HepG2 (cell line): ENCODE measurements around the gene ESR1. TPM values are rescaled to one million over a fixed set of nuclear protein-coding genes. Genes with fewer than 3 reads are reported as not detected.

Experiments used
- ATAC-seq: fragments of 200-7000 bp; cut with Tn5 transposase; 3 replicates; pipeline ENCODE4 v1.9.1; 2020; ENCODE audit warnings: mild to moderate bottlenecking, moderate library complexity
- BruUV-seq: library from RNA; stranded (reverse); fragments of 400-500 nt; replicated peaks from 2 replicates; lab custom pipeline; 2021; lab: Mats Ljungman, UMichigan
- CTCF ChIA-PET: fragments of 300-600 bp; formaldehyde crosslinking; extraction: SDS; loops from one replicate; lab custom pipeline; 2021; ENCODE audit warnings: low total read pairs, inconsistent platforms, low intra/inter-chr PET ratio; lab: Yijun Ruan, JAX
- POLR2A ChIA-PET: fragments of 350-600 bp; sonication (Branson Sonifier 250); formaldehyde crosslinking; loops from one replicate; lab custom pipeline; 2020; ENCODE audit warnings: antibody characterized with exemption, inconsistent platforms; lab: Yijun Ruan, JAX
- DNase-seq: peaks from one replicate; pipeline ENCODE4 v3.0.0-alpha.2; 2015; ENCODE audit warnings: low spot score
- FAIRE-seq: peaks from 3 replicates; lab custom pipeline; 2011; peaks lifted over from hg19 to GRCh38; lab: Jason Lieb, UNC
- H2AFZ ChIP-seq: one replicate; pipeline ENCODE4 v1.6.1; 2011; ENCODE audit warnings: low read length, inconsistent platforms
- H3K27ac ChIP-seq: fragments of 300-600 bp; 3 replicates; pipeline ENCODE4 v1.8.0; 2011; ENCODE audit warnings: mixed run types, mild to moderate bottlenecking, mixed read lengths, low read length, inconsistent platforms; ENCODE audit not compliant: insufficient read depth; ENCODE audit errors: extremely low read length
- H3K27me3 ChIP-seq, 2 experiments: fragments of 200-600 bp in 1 of 2; 2 replicates in 1 of 2; 3 replicates in 1 of 2; pipeline versions ENCODE4 v1.6.0 to v1.8.0; 2011; ENCODE audit warnings: low read length in 2 of 2, mild to moderate bottlenecking in 2 of 2, moderate library complexity in 2 of 2, inconsistent platforms in 1 of 2; ENCODE audit not compliant: insufficient read depth in 2 of 2, control insufficient read depth in 1 of 2
- H3K36me3 ChIP-seq, 2 experiments: fragments of 200-600 bp in 1 of 2; replicated peaks in 1 of 2; 2 replicates in 1 of 2; 3 replicates in 1 of 2; pipeline versions ENCODE4 v1.5.1 to v1.8.0; 2011; ENCODE audit warnings: low read length in 2 of 2, inconsistent platforms in 1 of 2; ENCODE audit not compliant: insufficient read depth in 2 of 2, control insufficient read depth in 1 of 2
- H3K4me1 ChIP-seq: 2 replicates; pipeline ENCODE4 v1.5.1; 2012; ENCODE audit warnings: low read length, inconsistent platforms; ENCODE audit not compliant: insufficient read depth
- H3K4me2 ChIP-seq: 2 replicates; pipeline ENCODE4 v1.6.0; 2011; ENCODE audit warnings: low read depth, low read length, inconsistent platforms
- H3K4me3 ChIP-seq, 3 experiments: fragments of 200-600 bp in 1 of 3; sonication (generic), shearing (Covaris generic) in 1 of 3; replicated peaks in 1 of 3; 2 replicates each; pipeline ENCODE4 v1.5.1; 2011 to 2016; ENCODE audit warnings: low read length in 3 of 3, inconsistent platforms in 2 of 3, low read depth in 2 of 3, mild to moderate bottlenecking in 2 of 3, control low read depth in 1 of 3, mixed read lengths in 1 of 3; ENCODE audit not compliant: insufficient read depth in 1 of 3
- H3K79me2 ChIP-seq: one replicate; pipeline ENCODE4 v1.6.1; 2011; ENCODE audit warnings: low read length, inconsistent platforms; ENCODE audit not compliant: insufficient read depth
- H3K9ac ChIP-seq: 2 replicates; pipeline ENCODE4 v1.6.0; 2011; ENCODE audit warnings: mild to moderate bottlenecking, low read depth, low read length, inconsistent platforms; ENCODE audit not compliant: insufficient read depth
- H3K9me3 ChIP-seq: 2 replicates; pipeline ENCODE4 v1.5.1; 2012; ENCODE audit warnings: mild to moderate bottlenecking, low read length
- H4K20me1 ChIP-seq: 2 replicates; pipeline ENCODE4 v1.6.0; 2011; ENCODE audit warnings: inconsistent platforms, mild to moderate bottlenecking, low read length, moderate library complexity; ENCODE audit not compliant: insufficient read depth
- FLYWCH1 ChIP-seq: sonication (generic); formaldehyde crosslinking; IDR thresholded peaks from 2 replicates; pipeline ENCODE4 v1.8.1; 2023; ENCODE audit warnings: mild to moderate bottlenecking, missing genetic modification reagents
- GATA4 ChIP-seq: sonication (generic); IDR thresholded peaks from 2 replicates; pipeline ENCODE4 v1.6.1; 2016; ENCODE audit warnings: antibody characterized with exemption, low read depth, borderline replicate concordance
- GLI4 ChIP-seq: sonication (generic); formaldehyde crosslinking; IDR thresholded peaks from 2 replicates; pipeline ENCODE4 v1.5.1; 2020; ENCODE audit warnings: missing genetic modification reagents, mild to moderate bottlenecking, moderate library complexity, borderline replicate concordance
- MZF1 ChIP-seq: sonication (generic); formaldehyde crosslinking; IDR thresholded peaks from 2 replicates; pipeline ENCODE4 v1.8.1; 2023; ENCODE audit warnings: mild to moderate bottlenecking, missing genetic modification reagents, borderline replicate concordance
- NRL ChIP-seq: sonication (generic); formaldehyde crosslinking; IDR thresholded peaks from 2 replicates; pipeline ENCODE4 v1.5.0; 2020; ENCODE audit warnings: missing genetic modification reagents, mild to moderate bottlenecking, moderate library complexity, borderline replicate concordance
- RFX1 ChIP-seq: fragments of 450-650 bp; IDR thresholded peaks from 2 replicates; pipeline ENCODE4 v1.6.1; 2017
- SCMH1 ChIP-seq: sonication (generic); formaldehyde crosslinking; IDR thresholded peaks from 2 replicates; pipeline ENCODE4 v1.9.0; 2021; ENCODE audit warnings: missing genetic modification reagents, mild to moderate bottlenecking, borderline replicate concordance
- TARDBP ChIP-seq: sonication (generic); formaldehyde crosslinking; IDR thresholded peaks from 2 replicates; pipeline ENCODE4 v1.8.0; 2022; ENCODE audit warnings: mild to moderate bottlenecking, missing genetic modification reagents
- ZFX ChIP-seq: sonication (generic); formaldehyde crosslinking; IDR thresholded peaks from 2 replicates; pipeline ENCODE4 v1.4.0; 2020; ENCODE audit warnings: mild to moderate bottlenecking, low read depth, missing genetic modification reagents, moderate library complexity
- ZFY ChIP-seq: sonication (generic); formaldehyde crosslinking; IDR thresholded peaks from 2 replicates; pipeline ENCODE4 v1.4.0; 2020; ENCODE audit warnings: missing genetic modification reagents
- ZNF446 ChIP-seq: sonication (generic); formaldehyde crosslinking; IDR thresholded peaks from 2 replicates; pipeline ENCODE4 v1.5.0; 2020; ENCODE audit warnings: mild to moderate bottlenecking, missing genetic modification reagents
- WGBS: methylation state at CpG from one replicate; pipeline ENCODE4 v1.1.6; 2017; ENCODE audit warnings: low lambda C conversion rate; 5-methylcytosine and 5-hydroxymethylcytosine counted together
- in situ Hi-C: cut with HindIII; loops from 2 replicates; pipeline ENCODE4 v1.10.0; 2017; ENCODE audit warnings: low pct_unique_long_range_greater_than_20kb; ENCODE audit not compliant: extremely low pct_ligation_motif_present
- intact Hi-C: fragments of 100-400 bp; cut with micrococcal nuclease; formaldehyde crosslinking; loops from one replicate; pipeline ENCODE4 v1.10.0; 2022; ENCODE audit not compliant: unreplicated experiment
- polyA plus RNA-seq, 8 experiments: library from polyadenylated mRNA; depleted of rRNA in 3 of 8; stranded (reverse) in 7 of 8; unstranded in 1 of 8; fragments of >200 nt; fragmentation: Illumina TruSeq in 4 of 8; extraction: Trizol in 4 of 8; gene quantifications; 2 replicates each; pipeline versions ENCODE4 v1.2.1 to v1.2.3, GENCODE V29; 2011 to 2016; ENCODE audit warnings: low read depth in 4 of 8, missing spikeins in 1 of 8, mixed read lengths in 1 of 8; ENCODE audit not compliant: insufficient read depth in 1 of 8
- total RNA-seq, 5 experiments: library from RNA; depleted of rRNA; stranded (reverse); fragments of >200 nt; fragmentation: Illumina TruSeq; extraction: Trizol; gene quantifications; 2 replicates each; pipeline ENCODE4 v1.2.3, GENCODE V29; 2016; ENCODE audit warnings: low read depth in 1 of 5
- TF ChIP-seq, protein P1 (sequence below): fragments of 450-650 bp; IDR thresholded peaks from 2 replicates; pipeline ENCODE4 v1.6.1; 2017
- TF ChIP-seq, protein P2 (sequence below): sonication (generic); formaldehyde crosslinking; conservative IDR thresholded peaks from 2 replicates; pipeline ENCODE4 v1.8.0; 2022; ENCODE audit warnings: mild to moderate bottlenecking, moderate library complexity, missing genetic modification reagents
- TF ChIP-seq, protein P3 (sequence below): sonication (generic); formaldehyde crosslinking; IDR thresholded peaks from 2 replicates; pipeline ENCODE4 v1.4.0; 2020; ENCODE audit warnings: missing genetic modification reagents, mild to moderate bottlenecking, borderline replicate concordance

ESR1 gene
- total and polyA plus RNA-seq, 2 of the 13 experiments (the other 11 are each of a cell fraction or from before 2014, with no cell fraction given): not detected

DNA sequence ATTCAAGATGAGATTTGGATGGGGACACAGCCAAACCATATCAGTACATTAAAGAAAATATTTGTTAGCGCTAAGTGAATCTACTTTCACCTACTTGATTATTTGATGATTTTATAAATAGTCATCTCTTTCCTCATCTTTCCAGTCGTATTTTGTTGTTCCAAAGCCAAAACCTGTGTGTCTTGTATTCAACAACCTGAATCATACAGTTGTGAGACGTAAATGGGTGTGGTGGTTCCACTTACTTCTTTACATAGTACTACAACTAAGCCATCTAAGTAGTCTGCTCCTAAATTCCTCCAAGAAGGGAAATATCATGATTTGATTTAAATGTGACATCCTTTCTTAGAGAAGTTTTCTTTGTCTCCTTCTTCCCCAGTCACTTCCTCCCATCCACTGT lies 132.8 kb downstream of the ESR1 start (continued):
- TF ChIP-seq, protein P1, sequence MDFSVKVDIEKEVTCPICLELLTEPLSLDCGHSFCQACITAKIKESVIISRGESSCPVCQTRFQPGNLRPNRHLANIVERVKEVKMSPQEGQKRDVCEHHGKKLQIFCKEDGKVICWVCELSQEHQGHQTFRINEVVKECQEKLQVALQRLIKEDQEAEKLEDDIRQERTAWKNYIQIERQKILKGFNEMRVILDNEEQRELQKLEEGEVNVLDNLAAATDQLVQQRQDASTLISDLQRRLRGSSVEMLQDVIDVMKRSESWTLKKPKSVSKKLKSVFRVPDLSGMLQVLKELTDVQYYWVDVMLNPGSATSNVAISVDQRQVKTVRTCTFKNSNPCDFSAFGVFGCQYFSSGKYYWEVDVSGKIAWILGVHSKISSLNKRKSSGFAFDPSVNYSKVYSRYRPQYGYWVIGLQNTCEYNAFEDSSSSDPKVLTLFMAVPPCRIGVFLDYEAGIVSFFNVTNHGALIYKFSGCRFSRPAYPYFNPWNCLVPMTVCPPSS: no peak
- TF ChIP-seq, protein P2, sequence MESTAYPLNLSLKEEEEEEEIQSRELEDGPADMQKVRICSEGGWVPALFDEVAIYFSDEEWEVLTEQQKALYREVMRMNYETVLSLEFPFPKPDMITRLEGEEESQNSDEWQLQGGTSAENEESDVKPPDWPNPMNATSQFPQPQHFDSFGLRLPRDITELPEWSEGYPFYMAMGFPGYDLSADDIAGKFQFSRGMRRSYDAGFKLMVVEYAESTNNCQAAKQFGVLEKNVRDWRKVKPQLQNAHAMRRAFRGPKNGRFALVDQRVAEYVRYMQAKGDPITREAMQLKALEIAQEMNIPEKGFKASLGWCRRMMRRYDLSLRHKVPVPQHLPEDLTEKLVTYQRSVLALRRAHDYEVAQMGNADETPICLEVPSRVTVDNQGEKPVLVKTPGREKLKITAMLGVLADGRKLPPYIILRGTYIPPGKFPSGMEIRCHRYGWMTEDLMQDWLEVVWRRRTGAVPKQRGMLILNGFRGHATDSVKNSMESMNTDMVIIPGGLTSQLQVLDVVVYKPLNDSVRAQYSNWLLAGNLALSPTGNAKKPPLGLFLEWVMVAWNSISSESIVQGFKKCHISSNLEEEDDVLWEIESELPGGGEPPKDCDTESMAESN: no peak
- no peak for TF ChIP-seq FLYWCH1
- TF ChIP-seq SCMH1 (CRISPR knock-in tag): no peak

DNA sequence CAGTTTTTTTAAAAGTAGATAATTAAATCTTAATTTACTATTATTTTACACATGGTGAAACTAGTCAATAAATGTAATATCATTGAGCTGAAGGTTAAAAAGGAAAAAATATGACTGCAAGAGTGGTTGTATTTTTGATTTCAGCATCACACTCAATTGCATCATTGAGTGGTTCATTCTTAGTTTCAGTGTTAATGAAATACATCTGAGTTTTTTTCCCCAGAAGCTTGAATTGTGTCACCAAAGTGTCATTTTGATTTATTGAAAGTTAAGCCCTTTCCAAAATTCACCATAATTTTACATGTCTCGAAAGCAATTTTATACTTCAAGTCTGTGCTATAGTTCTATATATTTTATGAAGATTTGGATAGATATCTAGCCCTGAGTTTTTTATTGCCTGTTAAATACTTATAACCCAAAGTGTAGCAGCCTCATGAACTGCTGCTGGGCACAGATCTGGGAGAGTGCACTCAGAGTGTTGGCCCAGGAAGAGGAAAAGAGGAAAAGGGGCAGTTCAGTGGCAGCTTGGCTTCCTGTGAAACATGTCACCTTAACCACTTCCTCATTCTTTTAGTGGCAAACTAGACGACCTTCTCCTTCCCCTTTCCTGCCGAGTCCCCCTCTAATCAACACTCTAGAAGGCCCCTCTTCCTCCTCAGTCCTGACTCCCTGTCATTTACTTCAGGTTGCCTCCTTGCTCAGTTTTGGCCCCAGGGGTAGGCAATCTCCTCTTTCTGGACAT lies 140.7 kb downstream of the ESR1 start:
- Histone ChIP-seq H3K9ac (no peak overlapping the region), H3K27me3 (no peaks in the 10 kb centered on the region), H3K9me3 (no peaks in the 10 kb centered on the region), H3K27ac (no peak overlapping the region), H3K4me3 (no peak overlapping the region), H3K4me2 (no peak overlapping the region), H2AFZ (no peak overlapping the region), H4K20me1 (no peaks in the 10 kb centered on the region), H3K79me2 (no peaks in the 10 kb centered on the region), H3K4me1 (no peaks in the 10 kb centered on the region), H3K36me3 (no peaks in the 10 kb centered on the region)
- intact Hi-C loops (no loop called here), in situ Hi-C loops (no loop called here)
- no peak for ATAC-seq
- no peak for DNase-seq
- CTCF ChIA-PET: no interaction called here
- FAIRE-seq: no peak
- POLR2A ChIA-PET: no interaction called here
- 0% methylated on average over 3 of the region's 3 CpGs for WGBS
- no TSS peak for BruUV-seq
- TF ChIP-seq NRL (CRISPR knock-in tag): no peak
- TF ChIP-seq TARDBP (CRISPR knock-in tag): no peak
- no peak for TF ChIP-seq MZF1 (CRISPR knock-in tag)
- no peak for TF ChIP-seq RFX1
- TF ChIP-seq ZFY: no peak
- TF ChIP-seq GLI4 (CRISPR knock-in tag): no peak
- TF ChIP-seq ZFX (CRISPR knock-in tag): no peak
- TF ChIP-seq, protein P3, sequence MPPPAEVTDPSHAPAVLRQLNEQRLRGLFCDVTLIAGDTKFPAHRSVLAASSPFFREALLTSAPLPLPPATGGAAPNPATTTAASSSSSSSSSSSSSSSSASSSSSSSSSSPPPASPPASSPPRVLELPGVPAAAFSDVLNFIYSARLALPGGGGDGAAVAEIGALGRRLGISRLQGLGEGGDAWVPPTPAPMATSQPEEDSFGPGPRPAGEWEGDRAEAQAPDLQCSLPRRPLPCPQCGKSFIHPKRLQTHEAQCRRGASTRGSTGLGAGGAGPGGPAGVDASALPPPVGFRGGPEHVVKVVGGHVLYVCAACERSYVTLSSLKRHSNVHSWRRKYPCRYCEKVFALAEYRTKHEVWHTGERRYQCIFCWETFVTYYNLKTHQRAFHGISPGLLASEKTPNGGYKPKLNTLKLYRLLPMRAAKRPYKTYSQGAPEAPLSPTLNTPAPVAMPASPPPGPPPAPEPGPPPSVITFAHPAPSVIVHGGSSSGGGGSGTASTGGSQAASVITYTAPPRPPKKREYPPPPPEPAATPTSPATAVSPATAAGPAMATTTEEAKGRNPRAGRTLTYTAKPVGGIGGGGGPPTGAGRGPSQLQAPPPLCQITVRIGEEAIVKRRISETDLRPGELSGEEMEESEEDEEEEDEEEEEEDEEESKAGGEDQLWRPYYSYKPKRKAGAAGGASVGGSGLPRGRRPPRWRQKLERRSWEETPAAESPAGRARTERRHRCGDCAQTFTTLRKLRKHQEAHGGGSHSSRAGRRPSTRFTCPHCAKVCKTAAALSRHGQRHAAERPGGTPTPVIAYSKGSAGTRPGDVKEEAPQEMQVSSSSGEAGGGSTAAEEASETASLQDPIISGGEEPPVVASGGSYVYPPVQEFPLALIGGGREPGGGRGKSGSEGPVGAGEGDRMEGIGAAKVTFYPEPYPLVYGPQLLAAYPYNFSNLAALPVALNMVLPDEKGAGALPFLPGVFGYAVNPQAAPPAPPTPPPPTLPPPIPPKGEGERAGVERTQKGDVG (CRISPR knock-in tag): no peak
- no peak for TF ChIP-seq ZNF446 (CRISPR knock-in tag)
- no peak for TF ChIP-seq GATA4
